Activated CD4-positive, alpha-beta T cell treated with anti-CD3 and anti-CD28 coated beads, Interleukin-2, Interleukin-6, amounts not matched to agents 100 ng/mL and 50 ng/mL, durations not matched to agents 16 hours and 8 hours (primary cell): ENCODE data around the gene LINGO1.

Source experiments
- DNase-seq: peaks from one replicate; pipeline ENCODE4 v3.0.0-alpha.2; 2020

Gene LINGO1

DNA sequence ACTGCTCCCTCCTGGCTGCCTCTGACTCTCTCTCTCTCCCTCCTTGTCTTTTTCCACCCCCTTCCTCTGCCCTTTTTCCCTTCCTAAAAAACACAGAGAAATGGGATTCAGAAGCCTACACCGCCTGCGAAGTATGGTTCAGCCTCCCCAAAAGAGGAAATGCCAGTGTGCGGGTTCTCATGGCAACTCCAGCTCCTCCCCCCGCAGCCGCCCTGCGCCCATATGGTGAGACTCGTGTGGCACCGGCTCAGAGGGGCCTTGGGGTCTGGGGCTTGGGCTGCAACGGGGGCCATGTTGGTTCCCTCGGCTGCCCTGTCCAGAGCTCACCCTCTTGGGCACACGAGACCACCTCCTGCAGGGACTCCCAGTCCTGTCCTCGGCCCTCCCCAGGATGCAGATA lies 23.6 kb upstream of the LINGO1 start:
- no peak for DNase-seq

- DNase-seq: no peak
Observed at GRCh38 chr15:77654975-77655374, 22.3 kb upstream of the LINGO1 start.

DNA sequence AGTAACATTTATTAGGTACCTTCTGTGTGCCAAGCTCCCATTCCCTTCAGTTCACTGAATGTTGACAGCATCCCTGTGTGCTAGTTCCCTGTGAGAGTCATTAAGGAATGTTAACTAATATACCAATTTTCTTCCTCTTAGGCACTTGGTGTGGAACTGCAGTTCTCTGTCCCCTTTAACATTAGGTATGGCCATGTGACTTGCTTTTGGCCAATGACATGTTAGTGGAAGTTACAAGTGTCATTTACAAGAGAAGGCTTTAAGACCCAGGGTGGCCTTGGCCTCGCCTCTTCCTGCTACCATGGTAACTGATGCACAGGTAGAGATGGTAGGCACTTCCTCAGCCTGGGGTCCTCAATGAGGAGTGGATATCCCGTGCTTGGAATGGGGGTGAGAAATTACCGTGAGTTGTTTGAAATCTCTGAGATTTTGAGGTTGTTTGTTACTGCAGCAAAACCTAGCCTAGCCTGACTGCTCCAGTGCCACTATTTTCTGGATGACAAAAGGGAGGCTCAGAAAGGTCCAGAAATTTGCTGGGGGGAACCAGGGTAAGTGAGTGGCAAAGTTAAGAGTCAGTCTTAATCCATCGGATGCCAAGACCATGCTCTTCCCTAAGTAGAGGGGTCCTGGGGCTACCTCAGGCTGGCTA lies 21.2 kb upstream of the LINGO1 start:
- no peak for DNase-seq

DNA sequence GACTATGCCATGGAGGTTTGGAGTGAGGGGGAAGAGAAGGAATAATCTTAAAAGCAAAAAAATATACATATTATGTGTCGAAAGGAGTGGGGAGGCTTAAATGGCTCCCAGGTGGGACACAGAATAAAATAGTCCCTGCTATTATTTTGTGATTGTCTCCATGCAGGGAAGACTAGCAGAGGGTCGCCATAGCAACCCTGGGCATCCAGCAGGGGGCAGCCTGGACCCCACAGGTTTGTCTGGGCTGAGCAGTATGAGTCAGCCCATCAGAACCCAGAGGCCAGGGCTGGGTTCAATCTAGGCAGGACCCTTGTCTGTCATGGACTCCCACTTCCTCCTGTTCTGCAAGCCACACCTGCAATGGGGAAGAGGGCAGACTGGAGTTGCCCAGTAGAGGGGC lies 17.6 kb upstream of the LINGO1 start:
- peak; percentile 20 for DNase-seq

DNA sequence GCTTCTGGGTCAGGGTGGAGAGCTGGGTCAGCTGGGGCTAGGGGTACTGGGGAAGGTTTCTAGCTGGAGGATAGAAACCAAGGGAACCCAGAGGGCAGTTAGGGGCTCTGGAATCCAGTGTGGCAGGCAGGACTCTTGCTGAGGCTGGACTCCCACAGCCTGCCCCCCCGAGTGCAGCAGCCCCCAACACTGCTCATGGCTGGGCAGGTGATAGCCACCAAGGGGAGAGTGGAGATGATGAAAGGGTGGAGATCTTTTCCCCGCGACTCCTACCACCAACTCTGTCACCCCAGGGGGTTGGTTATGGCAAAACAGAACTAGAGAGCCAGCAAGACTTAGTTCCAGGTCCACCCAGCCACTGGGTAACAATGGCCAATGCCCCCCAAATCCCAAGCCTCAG lies 16.9 kb upstream of the LINGO1 start:
- no peak for DNase-seq

DNA sequence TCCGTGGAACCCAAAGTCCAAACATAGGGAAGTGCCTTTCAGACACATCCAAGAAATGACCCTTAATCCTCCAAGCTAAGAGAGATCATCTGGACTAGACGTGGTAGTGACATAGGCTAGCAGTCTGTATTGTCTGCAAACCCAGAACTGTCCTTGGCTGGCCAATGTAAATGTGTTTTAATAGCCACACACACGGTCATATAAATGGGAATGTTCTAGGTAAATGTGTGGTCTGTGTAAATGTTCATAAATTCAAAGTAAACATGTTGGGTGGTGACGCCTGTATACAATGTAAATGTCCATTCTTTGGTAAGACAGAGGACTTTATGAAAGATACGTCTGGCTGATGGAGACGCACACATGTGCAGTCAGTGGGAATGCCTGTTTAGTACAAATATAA lies 16.3 kb upstream of the LINGO1 start:
- DNase-seq: no peak

DNA sequence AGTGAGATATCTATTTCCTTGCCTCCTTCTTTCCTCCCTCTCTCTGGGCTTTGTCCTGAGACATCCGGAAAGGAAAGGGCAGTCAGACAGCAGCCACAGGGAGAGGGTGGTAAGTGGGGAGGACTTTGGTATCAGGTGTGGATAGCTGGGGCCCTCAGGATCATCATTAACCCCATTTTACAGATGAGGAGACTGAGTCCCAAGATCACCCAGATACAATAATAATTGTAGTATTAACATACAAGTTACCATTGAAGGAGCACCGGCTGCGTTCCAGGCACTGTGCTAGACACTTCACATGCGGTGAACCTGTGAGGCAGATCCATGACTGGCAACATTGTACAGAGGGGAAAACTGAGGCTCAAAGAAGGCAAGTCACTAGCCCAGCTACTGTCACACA lies 15.2 kb upstream of the LINGO1 start:
- DNase-seq: no peak

DNA sequence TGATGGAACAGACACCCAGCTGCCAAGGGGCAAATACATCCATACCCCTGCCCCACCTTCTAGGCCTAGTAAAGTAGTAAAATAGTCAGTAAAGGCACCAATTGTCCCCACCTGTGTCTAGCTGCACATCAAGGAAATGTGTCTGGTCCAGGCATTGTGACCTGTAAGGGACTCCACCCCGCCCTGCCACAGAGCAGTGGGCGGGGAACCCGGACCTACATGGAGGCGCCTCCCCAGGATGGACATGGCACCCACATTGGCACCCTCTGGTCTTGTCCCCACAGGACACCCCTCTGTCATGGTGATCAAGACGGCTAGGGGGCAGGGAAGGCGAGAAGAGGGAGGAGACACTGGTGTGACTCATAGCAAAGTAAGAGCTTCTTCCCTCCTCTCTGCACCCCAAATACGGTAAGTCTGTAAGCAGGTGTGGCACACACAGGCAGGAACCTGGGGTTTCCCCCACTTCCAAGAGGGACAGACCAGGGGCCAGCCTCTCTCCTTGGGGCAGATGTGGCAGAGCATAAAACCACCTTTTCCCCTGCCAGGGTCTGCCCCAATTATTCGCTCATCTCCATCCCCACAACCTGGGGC lies 13.5 kb upstream of the LINGO1 start:
- DNase-seq: no peak

DNA sequence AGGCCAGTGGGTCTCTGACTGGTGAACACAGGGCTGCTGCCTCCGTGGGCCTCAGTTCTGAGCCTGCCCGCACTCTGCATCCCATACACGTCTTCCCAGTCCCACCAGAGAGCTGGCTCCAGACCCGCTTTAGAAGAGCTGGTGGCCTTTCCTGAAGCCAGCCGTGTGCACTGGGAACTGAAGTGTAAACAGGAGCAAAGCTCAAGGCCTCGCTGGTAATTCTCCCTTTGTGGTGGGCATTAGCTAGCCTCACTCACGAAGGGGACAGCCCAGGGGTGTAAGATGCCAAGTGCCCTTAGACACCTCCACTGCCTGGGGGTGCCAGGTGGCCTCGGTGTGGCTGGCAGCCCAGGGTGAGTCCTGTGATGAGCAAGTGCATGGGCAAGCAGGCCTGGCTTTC lies 12.9 kb upstream of the LINGO1 start:
- no peak for DNase-seq

DNA sequence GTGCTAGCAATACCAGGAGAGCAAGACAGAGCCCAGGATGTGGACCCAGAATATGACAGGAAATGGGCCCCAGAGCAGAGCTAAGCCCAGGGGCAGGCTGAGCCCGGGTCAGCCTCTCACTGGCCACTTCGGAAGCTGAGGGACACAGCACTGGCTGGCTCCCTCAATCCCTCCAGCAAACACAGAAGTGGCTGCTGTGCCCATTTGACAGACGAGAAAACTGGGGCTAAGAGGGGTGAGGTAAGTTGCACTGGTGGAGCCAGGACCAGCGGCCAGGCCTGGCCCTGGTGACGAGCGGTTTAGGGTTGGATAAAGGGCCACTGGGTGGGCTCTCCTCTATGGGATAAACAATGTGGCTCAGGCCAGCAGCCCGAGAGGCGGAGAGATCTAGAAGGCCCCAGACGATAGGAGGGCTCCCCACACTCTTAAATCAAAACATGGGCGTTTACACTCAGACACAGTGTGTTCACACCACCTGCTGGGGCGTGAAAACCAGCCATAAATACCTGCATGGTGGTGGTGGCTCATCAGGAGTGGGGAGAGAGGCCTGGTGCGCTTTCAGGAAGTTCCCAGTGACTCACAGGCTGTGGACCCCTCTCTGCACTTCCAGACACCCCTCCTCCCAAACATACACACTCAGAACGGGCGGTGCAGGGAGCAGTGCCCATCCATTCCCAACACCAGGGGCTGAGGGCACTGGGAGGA lies 12.0 kb upstream of the LINGO1 start:
- no peak for DNase-seq

DNA sequence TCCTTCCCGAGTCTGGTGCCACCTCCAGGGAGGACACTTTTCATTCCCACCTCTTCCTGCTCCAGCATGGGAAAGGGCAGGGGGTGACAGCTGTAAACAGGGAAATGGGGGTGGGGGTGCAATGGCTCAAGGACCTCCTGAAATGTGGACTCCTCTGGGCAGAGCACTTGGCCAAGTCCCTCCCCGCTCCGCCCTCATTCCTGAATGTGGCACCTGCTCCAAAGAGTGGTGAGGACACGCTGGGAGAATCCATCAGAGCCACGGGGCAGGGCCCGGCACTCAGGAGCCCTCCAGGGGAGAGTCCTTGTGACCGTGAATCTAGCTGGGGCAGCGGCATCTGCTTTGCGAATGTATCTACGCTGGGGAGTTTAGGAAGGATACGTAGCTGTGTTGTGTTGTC lies 11.1 kb upstream of the LINGO1 start:
- DNase-seq: no peak

DNA sequence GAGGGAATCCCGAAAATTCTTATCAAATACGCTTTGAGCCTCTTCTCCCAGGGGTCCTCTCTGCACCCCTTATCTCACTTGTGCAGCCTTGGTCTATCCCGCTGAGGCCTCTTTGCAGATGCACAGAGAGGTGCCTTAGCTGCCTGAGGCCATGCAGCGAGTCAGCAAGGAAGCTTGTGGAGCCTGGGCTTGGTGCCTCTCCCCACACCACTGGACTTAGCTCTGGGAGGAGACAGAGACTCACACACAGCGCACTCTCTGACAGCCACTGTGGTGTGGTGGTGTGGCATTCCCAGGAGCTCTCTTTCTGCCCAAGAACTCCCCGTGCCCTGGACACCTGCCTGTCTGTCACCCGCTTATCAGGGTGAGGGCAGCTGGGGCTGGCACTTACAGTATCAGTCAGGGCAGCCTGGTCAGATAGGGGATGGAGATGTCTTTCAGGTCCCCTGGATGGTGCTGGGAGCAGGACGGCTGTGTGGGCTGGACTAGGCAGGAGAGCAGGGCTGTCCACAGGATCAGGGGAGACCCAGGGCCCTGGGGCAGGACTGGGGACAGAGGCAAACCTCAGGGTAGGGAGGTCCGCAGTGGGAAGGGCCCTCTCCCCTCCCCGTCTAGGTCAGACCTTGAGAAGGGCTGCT lies 10.2 kb upstream of the LINGO1 start:
- no peak for DNase-seq

- no peak for DNase-seq
Observed at GRCh38 chr15:77641999-77642398, 9.3 kb upstream of the LINGO1 start.

GRCh38 chr15:77640615-77641014 lies 7.9 kb upstream of the LINGO1 start:
- DNase-seq: no peak

GRCh38 chr15:77639431-77639830 lies 6.7 kb upstream of the LINGO1 start:
- no peak for DNase-seq

GRCh38 chr15:77637851-77638692 lies 5.4 kb upstream of the LINGO1 start:
- DNase-seq: no peak

DNA sequence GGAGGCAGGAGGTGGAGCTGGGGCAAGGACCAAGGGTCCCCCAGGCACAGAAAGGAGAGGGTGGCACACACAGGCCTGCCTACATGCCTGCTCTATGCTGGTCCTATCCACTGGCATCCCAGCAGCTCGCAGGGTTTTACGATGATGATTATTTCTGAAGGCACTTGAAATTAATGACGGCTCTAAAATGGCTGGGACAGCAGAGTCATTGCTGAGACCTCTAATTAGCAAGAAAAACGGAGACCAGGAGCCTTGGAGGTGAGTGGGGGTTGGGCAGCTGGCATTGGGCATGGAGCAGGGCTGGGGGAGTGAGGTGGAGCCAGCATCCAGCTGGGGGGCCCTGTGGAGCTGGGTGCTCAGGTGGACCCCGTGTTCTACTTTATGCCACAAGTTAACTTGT lies 3.5 kb upstream of the LINGO1 start:
- DNase-seq: no peak

- peak; percentile 76 for DNase-seq
Observed at GRCh38 chr15:77634266-77634962, 1.7 kb upstream of the LINGO1 start.

- no peak for DNase-seq
Observed at GRCh38 chr15:77633913-77634265, 1.2 kb upstream of the LINGO1 start.

DNA sequence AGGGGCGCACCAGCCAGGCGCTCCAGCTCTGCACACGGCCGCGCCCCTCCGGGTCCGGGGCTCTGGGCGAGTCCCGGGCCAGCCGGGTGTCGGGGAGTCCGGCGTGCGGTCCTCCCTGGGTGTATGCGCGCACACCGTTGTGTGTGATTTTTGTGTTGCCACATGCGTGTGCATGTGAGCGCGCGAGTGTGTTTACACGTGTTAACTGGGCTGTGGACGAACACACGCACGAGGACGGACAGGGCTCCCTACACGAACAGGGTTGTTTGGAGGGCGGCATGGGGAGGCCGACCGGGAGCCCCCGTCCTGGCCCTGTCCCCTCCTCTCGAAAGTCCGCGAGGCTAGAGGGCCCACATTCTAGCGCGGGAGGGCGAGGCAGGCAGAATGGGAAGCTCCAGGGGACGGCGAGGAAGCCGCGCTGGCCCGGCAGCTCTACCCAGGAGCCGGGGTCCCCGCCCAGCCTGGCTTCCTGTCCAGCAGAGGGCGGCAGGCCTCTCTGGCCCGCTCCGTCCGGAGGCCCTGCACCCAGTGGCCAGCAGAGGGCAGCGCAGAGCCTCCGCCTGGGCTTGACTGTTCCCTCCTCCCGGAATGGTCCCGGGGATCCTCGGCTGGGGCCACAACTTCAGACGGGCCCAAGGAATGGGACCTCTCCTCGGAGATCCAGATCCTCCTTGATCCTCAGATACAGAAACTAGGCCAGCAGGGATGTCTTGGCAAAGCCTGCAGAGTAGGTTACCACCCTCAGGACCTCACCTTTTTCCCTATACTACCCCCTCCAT lies 611 bp upstream of the LINGO1 start:
- peak; percentile 77 for DNase-seq

GRCh38 chr15:77631745-77632533 lies 773 bp downstream of the LINGO1 start:
- DNase-seq: no peak
